Peyer's patch (tissue), 4 donors: ENCODE measurements around the gene ARHGEF26. TPM values are rescaled to one million over a fixed set of nuclear protein-coding genes. Genes with fewer than 3 reads are reported as not detected.

Experiments
- DNase-seq, 3 donors: peaks; one replicate each; pipeline ENCODE4 v3.0.0-alpha.2; 2017 to 2019
- H3K27ac ChIP-seq, 4 donors: fragments of 200-600 bp; sonication (generic); one replicate each; pipeline ENCODE4 v1.5.1; 2016 to 2019
- H3K27me3 ChIP-seq, 2 donors: fragments of 200-600 bp; sonication (generic); one replicate each; pipeline ENCODE4 v1.5.1; 2019
- H3K36me3 ChIP-seq, 3 donors: fragments of 200-600 bp; sonication (generic); one replicate each; pipeline ENCODE4 v1.5.1; 2016 to 2019
- H3K4me1 ChIP-seq, 4 donors: fragments of 200-600 bp; sonication (generic); one replicate each; pipeline ENCODE4 v1.5.1; 2016 to 2019
- H3K4me3 ChIP-seq, 4 donors: fragments of 200-600 bp; sonication (generic); 1 replicate in 3 of 4; 2 replicates in 1 of 4; pipeline ENCODE4 v1.5.1; 2016 to 2019; ENCODE audit warnings: mild to moderate bottlenecking in 1 of 4
- H3K9me3 ChIP-seq, 4 donors: fragments of 200-600 bp; sonication (generic); one replicate each; pipeline ENCODE4 v1.5.1; 2016 to 2019; ENCODE audit warnings: mild to moderate bottlenecking in 1 of 4
- CTCF ChIP-seq, 6 experiments: fragments of 450-650 bp in 4 of 6; fragments of 200-600 bp in 2 of 6; sonication (generic) in 1 of 6; IDR thresholded peaks; one replicate each; pipeline ENCODE4 v1.5.1; 2017 to 2019; ENCODE audit warnings: antibody characterized with exemption in 6 of 6, mild to moderate bottlenecking in 3 of 6, moderate library complexity in 1 of 6
- POLR2A ChIP-seq, 2 donors: fragments of 450-650 bp; IDR thresholded peaks; one replicate each; pipeline ENCODE4 v1.5.1; 2017; ENCODE audit warnings: antibody characterized with exemption in 2 of 2, mild to moderate bottlenecking in 2 of 2, moderate library complexity in 2 of 2
- total RNA-seq, 4 donors: library from RNA; depleted of rRNA; stranded (reverse); fragments of >200 nt; gene quantifications; one replicate each; pipeline ENCODE4 v1.1.0, GENCODE V29; 2016

The ARHGEF26 gene
- total RNA-seq, 4 donors from 2014 or later, result 19.0 to 55.2 (median 27.8) TPM

GRCh38 chr3:154132777-154133375, 11.7 kb downstream of the ARHGEF26 start:
- no peaks in the 10 kb centered on the region for H3K9me3 ChIP-seq
- H3K27ac ChIP-seq, result no peak overlapping the region
- H3K4me3 ChIP-seq, result no peak overlapping the region
- peaks cover 0 to 6% (median 0%) of the 10 kb centered on the region in 3 donors for H3K36me3 ChIP-seq
- no peaks in the 10 kb centered on the region for H3K27me3 ChIP-seq
- peaks cover 0 to 37% (median 2%) of the 10 kb centered on the region in 4 donors for H3K4me1 ChIP-seq
- TF ChIP-seq POLR2A (IDR thresholded peaks at IDR 0.05) (no peak), CTCF (IDR thresholded peaks at IDR 0.05) (no peak)
- DNase-seq, result peak in 1 of 3 donors; percentile 47

GRCh38 chr3:154135511-154136173, 14.5 kb downstream of the ARHGEF26 start:
- no peak overlapping the region for H3K4me3 ChIP-seq
- DNase-seq, result no peak
- TF ChIP-seq CTCF (IDR thresholded peaks at IDR 0.05) (no peak), POLR2A (IDR thresholded peaks at IDR 0.05) (no peak)
- no peak overlapping the region for H3K27ac ChIP-seq
- H3K9me3 ChIP-seq, result no peaks in the 10 kb centered on the region
- peaks cover 0 to 21% (median 2%) of the 10 kb centered on the region in 4 donors for H3K4me1 ChIP-seq
- H3K36me3 ChIP-seq, result no peaks in the 10 kb centered on the region
- no peaks in the 10 kb centered on the region for H3K27me3 ChIP-seq

- no peaks in the 10 kb centered on the region for H3K36me3 ChIP-seq
- peaks cover 0 to 12% (median 2%) of the 10 kb centered on the region in 4 donors for H3K4me1 ChIP-seq
- no peaks in the 10 kb centered on the region for H3K9me3 ChIP-seq
- no peak overlapping the region for H3K4me3 ChIP-seq
- TF ChIP-seq POLR2A (IDR thresholded peaks at IDR 0.05), result no peak
- no peaks in the 10 kb centered on the region for H3K27me3 ChIP-seq
- no peak for DNase-seq
- H3K27ac ChIP-seq, result no peak overlapping the region
Measured at GRCh38 chr3:154137036-154137435, 15.8 kb downstream of the ARHGEF26 start.

- H3K27me3 ChIP-seq, result no peaks in the 10 kb centered on the region
- TF ChIP-seq POLR2A (IDR thresholded peaks at IDR 0.05) (no peak), CTCF (IDR thresholded peaks at IDR 0.05) (no peak)
- no peaks in the 10 kb centered on the region for H3K36me3 ChIP-seq
- H3K9me3 ChIP-seq, result no peaks in the 10 kb centered on the region
- H3K27ac ChIP-seq, result no peak overlapping the region
- DNase-seq, result no peak
- no peak overlapping the region for H3K4me3 ChIP-seq
- H3K4me1 ChIP-seq, result no peaks in the 10 kb centered on the region
Measured at GRCh38 chr3:154139996-154140436, 18.8 kb downstream of the ARHGEF26 start.

- no peaks in the 10 kb centered on the region for H3K27me3 ChIP-seq
- no peaks in the 10 kb centered on the region for H3K36me3 ChIP-seq
- no peak overlapping the region for H3K27ac ChIP-seq
- no peaks in the 10 kb centered on the region for H3K4me1 ChIP-seq
- no peaks in the 10 kb centered on the region for H3K9me3 ChIP-seq
- no peak overlapping the region for H3K4me3 ChIP-seq
- no peak for DNase-seq
- TF ChIP-seq POLR2A (IDR thresholded peaks at IDR 0.05) (no peak), CTCF (IDR thresholded peaks at IDR 0.05) (no peak)
Measured at GRCh38 chr3:154142608-154143007, 21.4 kb downstream of the ARHGEF26 start.

GRCh38 chr3:154143873-154144272, 22.7 kb downstream of the ARHGEF26 start:
- no peak for DNase-seq
- Histone ChIP-seq H3K4me1 (no peaks in the 10 kb centered on the region), H3K4me3 (no peak overlapping the region), H3K27me3 (no peaks in the 10 kb centered on the region), H3K27ac (no peak overlapping the region), H3K36me3 (no peaks in the 10 kb centered on the region), H3K9me3 (no peaks in the 10 kb centered on the region)
- TF ChIP-seq POLR2A (IDR thresholded peaks at IDR 0.05) (no peak), CTCF (IDR thresholded peaks at IDR 0.05) (no peak)
